ENCODE measurements around the gene GKN2.

DNA sequence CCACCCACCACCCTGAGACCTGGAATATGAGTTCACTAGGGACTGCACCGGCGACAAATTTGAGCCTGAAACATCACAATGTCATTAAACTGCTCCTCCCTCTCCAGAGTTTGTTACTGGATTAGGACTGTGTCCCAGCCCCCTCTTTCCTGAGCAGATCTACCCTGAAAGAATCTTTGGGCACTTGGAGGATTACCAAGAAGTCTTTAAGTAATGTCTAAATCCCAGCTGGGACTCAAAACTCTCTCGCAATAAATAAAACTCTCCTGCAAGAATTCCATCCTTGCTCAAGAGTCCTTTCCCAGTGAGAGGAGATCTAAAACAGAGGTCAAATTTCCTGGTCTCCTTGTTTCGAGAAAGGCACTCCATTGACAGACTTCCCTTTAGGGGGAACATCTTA lies 20.9 kb downstream of the GKN2 start:
- TF ChIP-seq, protein P1, sequence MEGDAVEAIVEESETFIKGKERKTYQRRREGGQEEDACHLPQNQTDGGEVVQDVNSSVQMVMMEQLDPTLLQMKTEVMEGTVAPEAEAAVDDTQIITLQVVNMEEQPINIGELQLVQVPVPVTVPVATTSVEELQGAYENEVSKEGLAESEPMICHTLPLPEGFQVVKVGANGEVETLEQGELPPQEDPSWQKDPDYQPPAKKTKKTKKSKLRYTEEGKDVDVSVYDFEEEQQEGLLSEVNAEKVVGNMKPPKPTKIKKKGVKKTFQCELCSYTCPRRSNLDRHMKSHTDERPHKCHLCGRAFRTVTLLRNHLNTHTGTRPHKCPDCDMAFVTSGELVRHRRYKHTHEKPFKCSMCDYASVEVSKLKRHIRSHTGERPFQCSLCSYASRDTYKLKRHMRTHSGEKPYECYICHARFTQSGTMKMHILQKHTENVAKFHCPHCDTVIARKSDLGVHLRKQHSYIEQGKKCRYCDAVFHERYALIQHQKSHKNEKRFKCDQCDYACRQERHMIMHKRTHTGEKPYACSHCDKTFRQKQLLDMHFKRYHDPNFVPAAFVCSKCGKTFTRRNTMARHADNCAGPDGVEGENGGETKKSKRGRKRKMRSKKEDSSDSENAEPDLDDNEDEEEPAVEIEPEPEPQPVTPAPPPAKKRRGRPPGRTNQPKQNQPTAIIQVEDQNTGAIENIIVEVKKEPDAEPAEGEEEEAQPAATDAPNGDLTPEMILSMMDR (IDR thresholded peaks at IDR 0.05): no peak
- TF ChIP-seq, protein P2, sequence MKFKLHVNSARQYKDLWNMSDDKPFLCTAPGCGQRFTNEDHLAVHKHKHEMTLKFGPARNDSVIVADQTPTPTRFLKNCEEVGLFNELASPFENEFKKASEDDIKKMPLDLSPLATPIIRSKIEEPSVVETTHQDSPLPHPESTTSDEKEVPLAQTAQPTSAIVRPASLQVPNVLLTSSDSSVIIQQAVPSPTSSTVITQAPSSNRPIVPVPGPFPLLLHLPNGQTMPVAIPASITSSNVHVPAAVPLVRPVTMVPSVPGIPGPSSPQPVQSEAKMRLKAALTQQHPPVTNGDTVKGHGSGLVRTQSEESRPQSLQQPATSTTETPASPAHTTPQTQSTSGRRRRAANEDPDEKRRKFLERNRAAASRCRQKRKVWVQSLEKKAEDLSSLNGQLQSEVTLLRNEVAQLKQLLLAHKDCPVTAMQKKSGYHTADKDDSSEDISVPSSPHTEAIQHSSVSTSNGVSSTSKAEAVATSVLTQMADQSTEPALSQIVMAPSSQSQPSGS (CRISPR knock-in tag; IDR thresholded peaks at IDR 0.05; ENCODE audit: borderline replicate concordance, low read depth): no peak
- TF ChIP-seq SP1 (CRISPR knock-in tag; conservative IDR thresholded peaks at IDR 0.05) (no peak), IRF2 (CRISPR knock-in tag; IDR thresholded peaks at IDR 0.05; ENCODE audit: borderline replicate concordance, low read depth) (no peak), ZNF232 (CRISPR knock-in tag; IDR thresholded peaks at IDR 0.05) (no peak), JUN (CRISPR knock-in tag; IDR thresholded peaks at IDR 0.05) (no peak), CBFB (CRISPR knock-in tag; IDR thresholded peaks at IDR 0.05; ENCODE audit: low read depth) (no peak), NR1H2 (CRISPR knock-in tag; IDR thresholded peaks at IDR 0.05) (no peak)
- TF ChIP-seq, protein P3, sequence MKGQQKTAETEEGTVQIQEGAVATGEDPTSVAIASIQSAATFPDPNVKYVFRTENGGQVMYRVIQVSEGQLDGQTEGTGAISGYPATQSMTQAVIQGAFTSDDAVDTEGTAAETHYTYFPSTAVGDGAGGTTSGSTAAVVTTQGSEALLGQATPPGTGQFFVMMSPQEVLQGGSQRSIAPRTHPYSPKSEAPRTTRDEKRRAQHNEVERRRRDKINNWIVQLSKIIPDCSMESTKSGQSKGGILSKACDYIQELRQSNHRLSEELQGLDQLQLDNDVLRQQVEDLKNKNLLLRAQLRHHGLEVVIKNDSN (CRISPR knock-in tag; IDR thresholded peaks at IDR 0.05): no peak

Data from WTC11 (cell line).